ENCODE data around the gene ORC1.
A peak's percentile ranks its signal among the peaks of the same experiment; 100 is the strongest.

The ORC1 gene

GRCh38 chr1:52404116-52404974 lies at the start of gene ORC1, which contains the start of gene PRPF38A:
TSS of gene ORC1 (minus strand) at chr1:52404423. CDS start at chr1:52402223, 2,200 bp downstream.
TSS of gene PRPF38A (plus strand) at chr1:52404602. CDS start at chr1:52404750, 148 bp downstream.
- DNase-seq, result peak; percentile 99 to 100

GRCh38 chr1:52444463-52444862 lies 40.2 kb upstream of the ORC1 start:
- DNase-seq, result no peak

GRCh38 chr1:52439976-52440375 lies 35.8 kb upstream of the ORC1 start:
- no peak for DNase-seq

GRCh38 chr1:52436817-52437216 lies 32.6 kb upstream of the ORC1 start:
- no peak for DNase-seq

GRCh38 chr1:52435650-52436049 lies 31.4 kb upstream of the ORC1 start:
- DNase-seq, result no peak

GRCh38 chr1:52435211-52435610 lies 31.0 kb upstream of the ORC1 start:
- no peak for DNase-seq

GRCh38 chr1:52432807-52433206 lies 28.6 kb upstream of the ORC1 start:
- DNase-seq, result no peak

GRCh38 chr1:52427152-52427551 lies 22.9 kb upstream of the ORC1 start:
- no peak for DNase-seq

GRCh38 chr1:52426371-52426770 lies 22.1 kb upstream of the ORC1 start:
- DNase-seq, result no peak

- no peak for DNase-seq
Observed at GRCh38 chr1:52424813-52425212, 20.6 kb upstream of the ORC1 start.

- DNase-seq, result no peak
Observed at GRCh38 chr1:52424231-52424636, 20.0 kb upstream of the ORC1 start.

- DNase-seq, result peak; percentile 51 to 62
Observed at GRCh38 chr1:52423771-52424170, 19.5 kb upstream of the ORC1 start.

- DNase-seq, result no peak
Observed at GRCh38 chr1:52423055-52423454, 18.8 kb upstream of the ORC1 start.

GRCh38 chr1:52420713-52421112 lies 16.5 kb upstream of the ORC1 start:
- no peak for DNase-seq

- no peak for DNase-seq
Observed at GRCh38 chr1:52416811-52417210, 12.6 kb upstream of the ORC1 start.

- no peak for DNase-seq
Observed at GRCh38 chr1:52414942-52415341, 10.7 kb upstream of the ORC1 start.

- no peak for DNase-seq
Observed at GRCh38 chr1:52413410-52413989, 9.3 kb upstream of the ORC1 start.

GRCh38 chr1:52404975-52405338 lies 734 bp upstream of the ORC1 start:
- no peak for DNase-seq

- peak; percentile 41 to 58 for DNase-seq
Observed at GRCh38 chr1:52403566-52404115, 582 bp downstream of the ORC1 start.

- DNase-seq, result no peak
Observed at GRCh38 chr1:52402860-52403240, 1.4 kb downstream of the ORC1 start.

- no peak for DNase-seq
Observed at GRCh38 chr1:52400131-52400530, 4.1 kb downstream of the ORC1 start.

GRCh38 chr1:52399629-52400028 lies 4.6 kb downstream of the ORC1 start:
- DNase-seq, result no peak

GRCh38 chr1:52393174-52393573 lies 11.0 kb downstream of the ORC1 start:
- no peak for DNase-seq

- no peak for DNase-seq
Observed at GRCh38 chr1:52386458-52386857, 17.8 kb downstream of the ORC1 start.

Measured in stimulated activated CD4-positive, alpha-beta T cell treated with anti-CD3 and anti-CD28 coated beads, Interleukin-2, amount 100 ng/mL, for 24 hours (primary cell).